Measurements from ENCODE around the gene UGT2A1.
"Not testable (repeated sequence)": the region's sequence is repeated elsewhere in the genome, so short reads cannot be mapped to it uniquely, and the experiment has no call there.

UGT2A1 gene

GRCh38 chr4:69653147-69653546 lies at the start of gene UGT2A1:
TSS of gene UGT2A1 (minus strand) at chr4:69653247. CDS start at chr4:69647644, 5,603 bp downstream.
- no peak for DNase-seq

DNA sequence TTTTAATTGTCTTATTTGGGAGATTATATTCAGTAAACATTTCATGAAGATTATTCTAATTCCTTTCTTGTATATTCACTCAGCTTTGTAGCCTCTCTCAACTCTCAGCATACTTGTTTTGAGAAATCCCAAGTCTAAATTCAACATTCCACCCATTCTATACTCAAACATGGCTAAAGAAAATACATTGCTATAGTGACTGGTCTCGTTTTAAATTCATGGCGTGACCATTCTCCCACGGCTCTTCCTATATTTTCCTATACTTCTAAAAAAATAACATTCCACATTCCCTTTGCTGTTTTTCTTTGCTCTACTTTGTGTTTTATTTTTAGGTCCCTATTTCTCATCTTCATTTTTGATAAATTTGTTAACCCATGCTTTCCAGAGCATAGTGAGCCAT lies 49.2 kb upstream of the UGT2A1 start:
- no peak for DNase-seq

DNA sequence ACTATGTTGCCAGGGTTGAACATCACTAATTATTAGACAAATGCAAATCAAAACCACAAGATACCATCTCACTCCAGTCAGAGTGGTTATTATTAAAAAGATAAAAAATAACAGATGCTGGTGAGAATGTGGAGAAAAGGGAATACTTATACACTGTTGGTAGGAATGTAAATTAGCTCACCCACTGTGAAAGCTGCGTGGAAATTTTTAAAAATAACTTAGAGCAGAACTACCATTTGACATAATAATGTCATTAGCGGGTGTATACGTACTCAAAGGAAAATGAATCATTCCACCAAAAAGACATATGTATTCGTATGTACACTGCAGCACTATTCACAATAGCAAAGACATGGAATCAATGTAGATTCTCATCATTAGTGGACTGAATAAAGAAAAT lies 48.6 kb upstream of the UGT2A1 start:
- no peak for DNase-seq

DNA sequence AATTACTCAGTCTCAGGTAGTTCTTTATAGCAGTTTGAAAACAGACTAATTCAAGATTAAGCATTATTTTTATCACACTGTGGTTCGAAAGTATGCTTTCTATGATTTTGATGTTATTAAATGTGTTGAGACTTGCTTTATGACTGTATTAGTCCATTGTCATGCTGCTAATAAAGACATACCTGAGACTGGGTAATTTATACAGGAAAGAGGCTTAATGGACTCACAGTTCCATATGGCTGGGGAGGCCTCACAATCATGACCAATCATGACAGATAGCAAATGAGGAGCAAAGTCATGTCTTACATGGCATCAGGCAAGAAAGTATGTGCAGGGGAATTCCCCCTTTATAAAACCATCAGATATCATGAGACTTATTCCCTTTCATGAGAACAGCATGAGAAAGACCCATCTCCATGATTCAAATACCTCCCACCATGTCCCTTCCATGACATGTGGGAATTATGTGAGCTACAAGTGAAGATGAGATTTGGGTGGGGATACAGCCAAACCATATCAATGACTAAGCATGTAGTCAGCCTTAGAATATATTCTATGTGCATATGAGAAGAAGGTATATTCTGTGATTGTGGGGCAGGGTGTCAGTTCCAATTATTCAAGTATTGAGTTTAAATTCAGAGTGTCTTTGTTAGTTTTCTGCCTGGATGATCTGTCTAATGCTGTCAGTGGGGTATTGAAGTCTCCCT lies 44.6 kb upstream of the UGT2A1 start:
- DNase-seq: no peak

GRCh38 chr4:69689599-69689998 lies 36.6 kb upstream of the UGT2A1 start:
- DNase-seq: no peak

- DNase-seq: no peak
Measured at GRCh38 chr4:69684804-69685203, 31.8 kb upstream of the UGT2A1 start.

GRCh38 chr4:69668680-69669079 lies 15.6 kb upstream of the UGT2A1 start:
- no peak for DNase-seq

GRCh38 chr4:69664009-69664408 lies 11.0 kb upstream of the UGT2A1 start:
- not testable (repeated sequence) for DNase-seq

GRCh38 chr4:69661130-69661803 lies 8.2 kb upstream of the UGT2A1 start:
- DNase-seq: not testable (repeated sequence)

DNA sequence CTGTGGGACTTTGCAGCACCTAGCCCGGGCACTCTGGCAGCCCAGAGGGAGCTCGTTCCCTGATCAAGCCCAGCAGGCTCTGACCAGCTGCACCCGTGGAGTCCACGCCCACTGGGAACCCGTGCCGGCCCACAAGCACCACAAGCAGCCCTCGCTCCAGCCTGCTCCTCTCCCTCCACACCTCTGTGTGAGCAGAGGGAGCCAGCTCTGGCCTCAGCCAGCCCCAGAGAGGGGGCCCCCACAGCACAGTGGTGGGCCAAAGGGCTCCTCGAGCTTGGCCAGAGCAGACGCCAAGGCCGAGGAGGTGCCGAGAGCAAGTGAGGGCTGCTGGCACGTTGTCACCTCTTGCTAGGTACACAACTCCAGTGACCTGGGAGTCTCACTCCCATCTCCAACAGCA lies 5.1 kb upstream of the UGT2A1 start:
- no peak for DNase-seq

DNA sequence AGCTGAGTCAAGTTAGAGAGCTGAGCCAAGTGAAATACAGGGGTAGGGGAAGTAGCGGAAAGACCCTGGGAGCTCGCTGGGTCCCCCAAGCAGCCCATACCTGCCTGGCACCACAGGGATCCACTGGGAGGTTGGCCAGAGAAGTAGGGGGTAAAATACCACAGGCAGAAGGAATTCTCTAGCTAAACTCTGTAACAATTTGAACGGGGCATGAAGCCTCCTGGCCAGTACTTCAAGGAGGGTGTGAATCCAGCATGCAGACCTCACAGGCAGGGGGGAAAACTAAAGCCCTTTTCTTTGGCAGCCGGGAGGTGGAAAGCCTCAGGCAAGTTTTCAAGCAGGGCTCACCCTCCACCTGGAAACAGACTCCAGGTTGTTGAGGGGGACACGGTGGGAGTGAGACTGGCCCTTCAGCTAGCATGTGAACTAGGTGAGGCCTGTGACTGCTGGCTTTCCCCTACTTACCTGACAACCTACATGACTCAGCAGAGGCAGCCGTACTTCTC lies 3.7 kb upstream of the UGT2A1 start:
- no peak for DNase-seq

DNA sequence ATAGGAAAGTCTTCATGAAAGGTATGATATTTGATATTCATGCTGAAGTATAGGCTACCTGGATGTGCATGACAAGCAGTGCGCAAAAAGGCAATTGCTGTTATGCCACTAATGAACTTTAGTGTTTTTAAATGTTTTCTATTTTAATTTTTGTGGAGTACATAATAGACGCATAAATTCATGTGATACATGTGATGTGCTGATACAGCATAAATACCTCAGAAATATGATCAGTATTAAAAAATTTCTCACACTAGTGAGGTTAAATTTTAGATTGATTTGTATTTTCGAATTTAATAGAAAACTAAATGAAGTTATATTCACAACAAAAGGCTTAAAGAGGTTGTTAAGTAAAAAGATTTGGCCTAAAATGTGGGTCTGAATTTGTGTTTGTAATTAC lies 2.2 kb downstream of the UGT2A1 start:
- no peak for DNase-seq

GRCh38 chr4:69649629-69650028 lies 3.4 kb downstream of the UGT2A1 start:
- DNase-seq: no peak

- DNase-seq: no peak
Measured at GRCh38 chr4:69649207-69649606, 3.8 kb downstream of the UGT2A1 start.

DNA sequence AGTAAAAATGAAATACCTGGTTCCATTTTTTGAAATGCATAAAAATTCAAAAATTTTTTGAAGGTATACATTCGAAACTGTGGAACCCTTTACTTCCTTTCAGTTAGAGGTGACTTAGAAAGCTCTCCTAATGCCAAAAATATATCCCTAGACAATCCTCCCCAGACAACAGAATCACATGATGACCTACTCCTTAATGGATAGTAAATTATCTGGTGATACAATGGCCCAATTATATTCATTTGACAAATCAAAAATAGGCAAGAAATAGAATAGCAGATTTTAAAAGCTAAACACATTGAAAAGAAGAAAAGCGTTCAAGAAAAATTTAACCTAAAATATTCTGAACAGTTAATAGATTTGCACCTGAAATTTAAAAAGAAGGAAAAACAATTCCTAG lies 10.1 kb downstream of the UGT2A1 start:
- no peak for DNase-seq

GRCh38 chr4:69640289-69640688 lies 12.8 kb downstream of the UGT2A1 start:
- DNase-seq: no peak

DNA sequence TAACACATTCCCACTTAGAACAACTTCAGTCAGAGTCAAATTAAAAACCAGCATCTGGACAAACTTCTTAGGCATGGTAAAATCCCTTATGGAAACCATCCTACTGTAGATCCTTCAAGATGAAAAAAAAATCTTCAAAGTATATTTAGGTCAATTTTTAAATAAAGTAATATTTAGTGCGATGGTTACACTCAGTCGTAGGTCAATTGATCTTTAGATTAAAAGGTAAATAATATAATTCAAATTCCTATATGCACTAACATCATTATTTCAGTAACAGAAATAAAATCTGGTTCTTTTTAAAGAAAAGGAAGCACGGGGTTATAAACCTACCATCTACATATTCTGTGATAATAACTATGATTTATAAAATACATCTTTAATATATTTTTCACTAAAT lies 13.5 kb downstream of the UGT2A1 start, which contains the start of gene UGT2A2:
UGT2A2 (minus strand) TSS at position 101 of the 400 bp plus-strand sequence; CDS start at position 99, 2 bp downstream.
- DNase-seq: no peak

- DNase-seq: no peak
Measured at GRCh38 chr4:69617083-69617694, 35.9 kb downstream of the UGT2A1 start.

GRCh38 chr4:69610484-69610883 lies 42.6 kb downstream of the UGT2A1 start:
- no peak for DNase-seq

- no peak for DNase-seq
Measured at GRCh38 chr4:69601065-69601464, 52.0 kb downstream of the UGT2A1 start.

GRCh38 chr4:69600013-69600412 lies 53.0 kb downstream of the UGT2A1 start:
- DNase-seq: no peak

DNA sequence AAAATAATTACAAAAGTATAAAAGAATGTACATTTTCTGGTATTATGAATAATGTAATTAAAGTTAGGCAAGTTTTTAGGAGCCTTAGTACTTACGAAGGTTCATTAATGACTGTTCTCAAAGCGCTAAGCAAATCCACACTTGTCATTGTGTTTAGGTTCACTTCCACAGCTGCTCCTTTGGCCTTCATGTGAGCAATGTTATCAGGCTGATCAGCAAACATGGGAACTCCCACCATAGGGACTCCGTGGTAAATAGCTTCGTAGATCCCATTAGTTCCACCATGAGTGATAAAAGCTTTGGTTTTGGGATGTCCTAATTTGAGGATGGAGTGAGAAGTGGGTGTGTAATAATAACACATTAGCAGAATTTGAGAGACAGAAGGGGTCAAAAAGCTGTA lies 58.7 kb downstream of the UGT2A1 start:
- DNase-seq: no peak

DNA sequence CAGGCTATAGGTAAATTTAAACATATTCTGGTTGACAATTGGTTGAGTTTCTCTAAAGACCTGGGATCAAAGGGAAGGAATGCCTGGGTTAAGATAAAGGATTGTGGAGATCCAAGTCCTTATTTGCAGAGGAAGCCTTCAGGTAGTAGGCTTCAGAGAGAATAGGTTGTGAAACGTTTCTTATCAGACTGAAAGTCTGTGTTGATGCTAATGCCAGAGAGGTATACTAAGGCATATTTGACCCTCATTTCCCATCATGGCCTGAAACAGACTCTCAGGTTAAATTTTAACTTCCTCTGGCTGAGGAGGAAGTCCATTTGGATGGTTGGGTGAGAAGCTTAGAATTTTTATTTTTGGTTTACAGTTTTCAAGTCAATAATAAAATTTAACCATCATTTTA lies 61.7 kb downstream of the UGT2A1 start:
- no peak for DNase-seq

- DNase-seq: no peak
Measured at GRCh38 chr4:69589884-69590283, 63.2 kb downstream of the UGT2A1 start.

Measured in activated CD4-positive, alpha-beta T cell treated with anti-CD3 and anti-CD28 coated beads for 1 hour (primary cell).